Skeletal muscle satellite cell (primary cell): ENCODE measurements around the gene COL4A3. TPM values are rescaled to one million over a fixed set of nuclear protein-coding genes. Genes with fewer than 3 reads are reported as not detected.

ENCODE experiments used
- H3K27me3 ChIP-seq: 2 replicates; pipeline ENCODE4 v1.7.0; 2013; ENCODE audit warnings: low read length; ENCODE audit not compliant: control insufficient read depth, insufficient read depth
- H3K36me3 ChIP-seq: 2 replicates; pipeline ENCODE4 v1.7.0; 2013; ENCODE audit warnings: mild to moderate bottlenecking, control low read depth, low read length; ENCODE audit not compliant: insufficient read depth
- H3K4me1 ChIP-seq: 2 replicates; pipeline ENCODE4 v1.7.0; 2013; ENCODE audit warnings: low read length; ENCODE audit not compliant: control insufficient read depth, insufficient read depth
- H3K4me2 ChIP-seq: 2 replicates; pipeline ENCODE4 v1.7.0; 2013; ENCODE audit warnings: mild to moderate bottlenecking, low read length
- H3K4me3 ChIP-seq: 2 replicates; pipeline ENCODE4 v1.7.0; 2013; ENCODE audit warnings: low read length
- H3K9ac ChIP-seq: 2 replicates; pipeline ENCODE4 v1.7.0; 2013; ENCODE audit warnings: mild to moderate bottlenecking, low read depth, low read length, moderate library complexity
- H3K9me3 ChIP-seq: replicated peaks from 2 replicates; pipeline ENCODE4 v1.7.0; 2013; ENCODE audit warnings: mild to moderate bottlenecking, control low read depth, low read length
- total RNA-seq: library from RNA; depleted of rRNA; stranded (reverse); fragments of >200 nt; gene quantifications from 2 replicates; pipeline ENCODE4 v1.2.3, GENCODE V29; 2012; rRNA removed

Gene COL4A3
- total RNA-seq, result under 0.01 TPM in 1 of 2 replicates, not detected in the other

DNA sequence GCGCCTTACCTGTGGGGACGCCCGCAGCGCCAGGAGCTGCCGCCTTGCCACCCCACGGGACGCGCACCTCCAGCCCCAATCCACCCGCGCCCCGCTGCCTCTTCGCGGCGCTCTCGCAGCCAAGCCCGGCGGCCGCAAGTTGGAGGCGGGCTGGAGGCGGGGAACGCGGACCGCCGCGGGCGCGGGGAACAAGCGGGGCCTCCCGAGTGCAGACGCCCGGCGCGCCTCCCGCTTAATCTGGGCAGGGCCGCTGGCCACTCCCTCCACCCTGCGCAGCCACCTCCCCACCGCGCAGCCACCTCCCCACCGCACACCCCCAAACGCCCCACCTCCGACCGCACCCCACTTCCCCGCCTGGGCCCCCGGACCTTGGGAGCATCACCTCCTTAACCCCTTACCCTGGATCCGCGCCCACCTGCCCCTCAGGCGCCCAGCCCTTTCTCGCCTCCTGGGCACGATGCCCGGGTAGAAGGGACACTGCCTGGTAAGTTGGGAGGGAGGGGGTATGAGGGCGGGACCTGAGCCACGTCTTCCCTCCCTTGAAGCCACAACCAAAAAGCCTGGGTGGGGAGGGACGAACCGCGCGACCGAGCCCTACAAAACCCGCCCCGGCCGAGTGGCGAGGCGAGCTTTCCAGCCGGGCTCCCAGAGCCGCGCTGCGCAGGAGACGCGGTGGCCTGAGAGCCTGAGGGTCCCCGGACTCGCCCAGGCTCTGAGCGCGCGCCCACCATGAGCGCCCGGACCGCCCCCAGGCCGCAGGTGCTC lies at the start of gene COL4A3, which contains the start of gene COL4A4:
TSS of gene COL4A3 (plus strand) at position 627 of the 765 bp plus-strand sequence. CDS start at position 730, 103 bp downstream.
TSS of gene COL4A4 (minus strand) at position 208 of the 765 bp plus-strand sequence. CDS start 16,722 bp downstream, outside the sequence.
- H3K27me3 ChIP-seq, result peaks cover 10% of the 10 kb centered on the region
- no peaks in the 10 kb centered on the region for H3K9me3 ChIP-seq
- H3K4me3 ChIP-seq, result peak within 1 kb of the TSS; percentile 79
- no peaks in the 10 kb centered on the region for H3K36me3 ChIP-seq
- peaks cover 14% of the 10 kb centered on the region for H3K4me1 ChIP-seq
- H3K9ac ChIP-seq, result peak within 1 kb of the TSS; percentile 63
- H3K4me2 ChIP-seq, result peak within 1 kb of the TSS; percentile 90

DNA sequence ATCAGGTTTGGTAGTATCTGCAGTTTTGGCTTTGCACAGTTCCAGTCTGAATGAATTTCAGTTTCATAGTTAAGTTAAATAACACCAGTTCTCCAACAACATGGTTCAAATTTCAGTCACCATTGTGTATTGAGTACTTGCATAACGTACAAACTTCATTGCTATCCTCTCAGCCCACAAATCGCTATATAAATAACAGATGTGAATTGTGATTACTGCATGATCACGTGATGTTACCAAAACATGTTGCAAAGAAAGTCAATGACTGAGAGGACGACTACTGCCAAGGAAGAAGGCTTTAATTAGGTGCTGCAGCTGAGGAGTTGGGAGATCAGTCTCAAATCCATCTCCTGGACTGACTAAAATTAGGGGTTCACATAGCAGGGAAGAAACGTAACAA lies 48.7 kb upstream of the COL4A3 start:
- Histone ChIP-seq H3K9ac (no peak overlapping the region), H3K36me3 (no peaks in the 10 kb centered on the region), H3K4me2 (no peak overlapping the region), H3K4me1 (no peaks in the 10 kb centered on the region), H3K9me3 (no peaks in the 10 kb centered on the region), H3K4me3 (no peak overlapping the region), H3K27me3 (no peaks in the 10 kb centered on the region)

- H3K9ac ChIP-seq, result no peak overlapping the region
- no peaks in the 10 kb centered on the region for H3K27me3 ChIP-seq
- H3K4me2 ChIP-seq, result no peak overlapping the region
- H3K36me3 ChIP-seq, result no peaks in the 10 kb centered on the region
- no peak overlapping the region for H3K4me3 ChIP-seq
- no peaks in the 10 kb centered on the region for H3K4me1 ChIP-seq
- H3K9me3 ChIP-seq, result no peaks in the 10 kb centered on the region
Observed at GRCh38 chr2:227117027-227117426, 47.4 kb upstream of the COL4A3 start.

- H3K36me3 ChIP-seq, result no peaks in the 10 kb centered on the region
- H3K27me3 ChIP-seq, result no peaks in the 10 kb centered on the region
- H3K4me2 ChIP-seq, result no peak overlapping the region
- H3K4me3 ChIP-seq, result no peak overlapping the region
- no peaks in the 10 kb centered on the region for H3K9me3 ChIP-seq
- no peak overlapping the region for H3K9ac ChIP-seq
- no peaks in the 10 kb centered on the region for H3K4me1 ChIP-seq
Observed at GRCh38 chr2:227117852-227118251, 46.6 kb upstream of the COL4A3 start.

- H3K4me3 ChIP-seq, result no peak overlapping the region
- no peaks in the 10 kb centered on the region for H3K4me1 ChIP-seq
- H3K9ac ChIP-seq, result no peak overlapping the region
- no peak overlapping the region for H3K4me2 ChIP-seq
- no peaks in the 10 kb centered on the region for H3K27me3 ChIP-seq
- no peaks in the 10 kb centered on the region for H3K9me3 ChIP-seq
- no peaks in the 10 kb centered on the region for H3K36me3 ChIP-seq
Observed at GRCh38 chr2:227118353-227118752, 46.1 kb upstream of the COL4A3 start.

DNA sequence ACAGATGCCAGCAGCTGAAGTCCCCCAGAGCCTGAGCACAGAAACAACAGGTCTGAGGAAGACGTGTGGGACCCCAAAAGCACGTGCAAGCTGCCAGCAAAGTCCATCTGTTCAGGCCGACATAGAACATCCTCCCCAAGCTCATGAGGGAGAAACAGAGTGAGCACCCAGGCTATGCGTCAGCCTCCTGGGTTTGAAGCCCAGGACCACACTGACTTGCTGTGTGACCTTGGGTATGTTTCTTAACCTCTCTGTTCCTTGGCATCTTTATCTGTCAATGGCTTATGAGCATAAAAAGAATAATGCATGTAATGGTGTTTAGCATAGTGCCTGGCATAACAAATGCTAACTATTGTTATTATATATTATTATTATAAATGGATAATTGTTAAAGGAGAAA lies 40.7 kb upstream of the COL4A3 start:
- Histone ChIP-seq H3K36me3 (no peaks in the 10 kb centered on the region), H3K9ac (no peak overlapping the region), H3K4me2 (no peak overlapping the region), H3K27me3 (no peaks in the 10 kb centered on the region), H3K4me1 (no peaks in the 10 kb centered on the region), H3K9me3 (no peaks in the 10 kb centered on the region), H3K4me3 (no peak overlapping the region)

GRCh38 chr2:227124811-227125210 lies 39.6 kb upstream of the COL4A3 start:
- H3K4me3 ChIP-seq, result no peak overlapping the region
- no peak overlapping the region for H3K9ac ChIP-seq
- no peaks in the 10 kb centered on the region for H3K36me3 ChIP-seq
- H3K9me3 ChIP-seq, result no peaks in the 10 kb centered on the region
- no peaks in the 10 kb centered on the region for H3K4me1 ChIP-seq
- no peak overlapping the region for H3K4me2 ChIP-seq
- H3K27me3 ChIP-seq, result no peaks in the 10 kb centered on the region

DNA sequence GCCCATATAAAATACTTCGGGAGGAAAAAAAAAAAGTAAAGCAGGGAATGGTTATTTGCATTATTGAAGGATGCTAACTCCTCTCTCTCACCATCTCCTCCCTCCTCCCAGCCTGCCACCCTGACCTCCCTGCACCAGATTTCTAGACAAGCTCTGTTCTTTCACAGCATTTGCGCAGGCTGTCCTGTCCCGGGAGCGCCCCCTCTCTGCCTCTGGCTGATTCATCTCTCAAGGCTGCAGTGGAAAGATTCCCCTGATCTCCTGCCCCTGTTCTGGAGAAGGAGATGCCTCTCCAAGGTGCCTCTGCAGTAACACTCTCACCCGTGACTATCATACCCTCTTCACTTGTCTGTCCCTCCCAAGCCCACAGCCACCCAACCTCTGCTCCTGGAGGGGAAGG lies 38.9 kb upstream of the COL4A3 start:
- no peak overlapping the region for H3K4me3 ChIP-seq
- no peaks in the 10 kb centered on the region for H3K27me3 ChIP-seq
- H3K36me3 ChIP-seq, result no peaks in the 10 kb centered on the region
- H3K9me3 ChIP-seq, result no peaks in the 10 kb centered on the region
- no peak overlapping the region for H3K9ac ChIP-seq
- no peaks in the 10 kb centered on the region for H3K4me1 ChIP-seq
- no peak overlapping the region for H3K4me2 ChIP-seq

GRCh38 chr2:227127201-227127600 lies 37.2 kb upstream of the COL4A3 start:
- Histone ChIP-seq H3K4me1 (no peaks in the 10 kb centered on the region), H3K4me2 (no peak overlapping the region), H3K9me3 (no peaks in the 10 kb centered on the region), H3K9ac (no peak overlapping the region), H3K27me3 (no peaks in the 10 kb centered on the region), H3K36me3 (no peaks in the 10 kb centered on the region), H3K4me3 (no peak overlapping the region)

DNA sequence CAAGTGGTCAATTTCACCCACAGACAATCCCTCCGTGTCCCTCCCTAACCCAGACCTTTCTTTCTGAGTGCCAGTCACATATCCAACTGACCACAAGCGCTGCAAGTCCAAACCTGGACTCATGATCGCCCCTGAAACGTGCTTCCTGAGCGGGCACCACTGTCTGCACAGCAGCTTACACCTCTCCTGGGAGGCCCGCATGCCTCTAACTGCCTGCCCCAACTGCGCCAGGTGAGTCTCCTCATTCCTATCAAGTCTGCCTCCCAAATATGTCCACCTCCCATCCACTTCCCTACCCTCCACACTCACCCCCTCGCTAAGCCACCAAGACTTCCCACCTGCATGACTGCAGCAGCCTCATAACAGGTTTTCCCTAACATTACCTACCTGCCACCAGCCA lies 33.8 kb upstream of the COL4A3 start:
- Histone ChIP-seq H3K4me1 (no peaks in the 10 kb centered on the region), H3K27me3 (no peaks in the 10 kb centered on the region), H3K9ac (no peak overlapping the region), H3K4me3 (no peak overlapping the region), H3K9me3 (no peaks in the 10 kb centered on the region), H3K36me3 (no peaks in the 10 kb centered on the region), H3K4me2 (no peak overlapping the region)

DNA sequence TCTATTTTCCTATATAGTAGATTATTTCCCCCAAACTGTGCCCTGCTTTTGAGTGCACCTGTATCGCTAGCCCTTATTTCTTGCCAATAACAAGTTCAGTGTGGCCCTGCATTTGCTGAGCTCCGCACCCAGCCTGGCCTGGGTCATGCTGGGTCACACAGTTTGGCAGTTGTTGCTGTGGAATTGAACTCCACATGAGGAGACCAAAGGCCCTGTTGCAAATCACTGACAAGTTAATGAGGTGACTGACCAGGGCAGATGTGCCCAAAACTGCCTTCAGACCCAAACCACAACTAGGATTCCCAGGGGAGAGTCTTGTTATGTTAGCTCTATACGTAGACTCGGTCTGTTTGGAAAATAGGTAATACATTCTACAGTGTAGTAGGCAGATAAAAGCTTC lies 31.4 kb upstream of the COL4A3 start:
- H3K9ac ChIP-seq, result no peak overlapping the region
- no peaks in the 10 kb centered on the region for H3K36me3 ChIP-seq
- H3K9me3 ChIP-seq, result no peaks in the 10 kb centered on the region
- H3K27me3 ChIP-seq, result no peaks in the 10 kb centered on the region
- H3K4me1 ChIP-seq, result no peaks in the 10 kb centered on the region
- no peak overlapping the region for H3K4me3 ChIP-seq
- no peak overlapping the region for H3K4me2 ChIP-seq

GRCh38 chr2:227134591-227134990 lies 29.8 kb upstream of the COL4A3 start:
- Histone ChIP-seq H3K27me3 (no peaks in the 10 kb centered on the region), H3K4me2 (no peak overlapping the region), H3K9ac (no peak overlapping the region), H3K9me3 (no peaks in the 10 kb centered on the region), H3K4me3 (no peak overlapping the region), H3K36me3 (no peaks in the 10 kb centered on the region), H3K4me1 (no peaks in the 10 kb centered on the region)
